Lower lobe of right lung (tissue), 2 donors: Measurements from ENCODE around the gene PKD2L2. TPM values are rescaled to one million over a fixed set of nuclear protein-coding genes. Genes with fewer than 3 reads are reported as not detected.
"Not testable (repeated sequence)": the region's sequence is repeated elsewhere in the genome, so short reads cannot be mapped to it uniquely, and the experiment has no call there.

Experiments
- ATAC-seq, 2 donors: fragments of 200-7000 bp; cut with Tn5 transposase; one replicate each; pipeline ENCODE4 v1.9.1; 2020 to 2022; ENCODE audit warnings: mild to moderate bottlenecking in 2 of 2, moderate library complexity in 2 of 2
- DNase-seq: peaks from one replicate; pipeline ENCODE4 v3.0.0-alpha.2; 2020
- H3K27ac ChIP-seq: fragments of 200-600 bp; one replicate; pipeline ENCODE4 v1.8.0; 2022
- H3K27me3 ChIP-seq: fragments of 200-600 bp; one replicate; pipeline ENCODE4 v1.8.0; 2022; ENCODE audit warnings: low read depth
- H3K36me3 ChIP-seq: fragments of 200-600 bp; one replicate; pipeline ENCODE4 v1.8.0; 2022; ENCODE audit warnings: mild to moderate bottlenecking
- H3K4me1 ChIP-seq: fragments of 200-600 bp; one replicate; pipeline ENCODE4 v1.8.0; 2022
- H3K4me3 ChIP-seq: fragments of 200-600 bp; one replicate; pipeline ENCODE4 v1.8.0; 2022; ENCODE audit warnings: mild to moderate bottlenecking
- H3K9me3 ChIP-seq: fragments of 200-600 bp; one replicate; pipeline ENCODE4 v1.8.0; 2022
- CTCF ChIP-seq: fragments of 200-600 bp; IDR thresholded peaks from one replicate; pipeline ENCODE4 v1.8.0; 2022; ENCODE audit warnings: antibody characterized with exemption, mild to moderate bottlenecking
- intact Hi-C: fragments of 100-400 bp; cut with DNase I; formaldehyde crosslinking; loops from one replicate; pipeline ENCODE4 v1.11.0; 2022
- total RNA-seq: library from RNA; stranded (reverse); fragmentation: NEBNext Ultra II Directional; extraction: Animal tissue kit (Norgen Biotek cat#: 25700); gene quantifications from one replicate; pipeline ENCODE4 v1.2.1, GENCODE V29; 2021
- donor health status: DM: no; HTN: yes; CAD: no; lungs with severe emphysema.

The PKD2L2 gene
- total RNA-seq, 1 donor from 2014 or later: not detected

- TF ChIP-seq CTCF: no peak
- Histone ChIP-seq H3K27ac (no peak overlapping the region), H3K9me3 (no peaks in the 10 kb centered on the region), H3K4me3 (no peak overlapping the region), H3K36me3 (peaks cover 37% of the 10 kb centered on the region), H3K4me1 (no peaks in the 10 kb centered on the region), H3K27me3 (no peaks in the 10 kb centered on the region)
- no peak for DNase-seq
- ATAC-seq: no peak
- intact Hi-C loops: no loop called here
Measured at GRCh38 chr5:137935190-137935589, 45.9 kb downstream of the PKD2L2 start.

- ATAC-seq: no peak
Measured at GRCh38 chr5:137935694-137936093, 46.4 kb downstream of the PKD2L2 start.

GRCh38 chr5:137937994-137938750, 48.9 kb downstream of the PKD2L2 start:
- ATAC-seq: no peak
- H3K27ac ChIP-seq: no peak overlapping the region
- H3K4me3 ChIP-seq: no peak overlapping the region
- no peaks in the 10 kb centered on the region for H3K4me1 ChIP-seq
- peaks cover 67% of the 10 kb centered on the region for H3K36me3 ChIP-seq
- no peaks in the 10 kb centered on the region for H3K27me3 ChIP-seq
- TF ChIP-seq CTCF: no peak
- DNase-seq: no peak
- intact Hi-C loops: no loop called here
- H3K9me3 ChIP-seq: no peaks in the 10 kb centered on the region

More at GRCh38 chr5:137935694-137936093, 46.4 kb downstream of the PKD2L2 start:
- Histone ChIP-seq H3K36me3 (peaks cover 42% of the 10 kb centered on the region), H3K27ac (no peak overlapping the region), H3K4me1 (no peaks in the 10 kb centered on the region), H3K4me3 (no peak overlapping the region), H3K9me3 (no peaks in the 10 kb centered on the region), H3K27me3 (no peaks in the 10 kb centered on the region)
- no peak for TF ChIP-seq CTCF
- intact Hi-C loops: no loop called here
- DNase-seq: no peak

- intact Hi-C loops: no loop called here
Measured at GRCh38 chr5:137938751-137939143, 49.5 kb downstream of the PKD2L2 start.

GRCh38 chr5:137939331-137939730, 50.1 kb downstream of the PKD2L2 start:
- Histone ChIP-seq H3K36me3 (peaks cover 79% of the 10 kb centered on the region), H3K9me3 (no peaks in the 10 kb centered on the region), H3K4me1 (no peaks in the 10 kb centered on the region), H3K27me3 (no peaks in the 10 kb centered on the region), H3K4me3 (no peak overlapping the region), H3K27ac (no peak overlapping the region)
- intact Hi-C loops: no loop called here
- DNase-seq (no peak), ATAC-seq (no peak)
- no peak for TF ChIP-seq CTCF

More at GRCh38 chr5:137938751-137939143, 49.5 kb downstream of the PKD2L2 start:
- Histone ChIP-seq H3K27me3 (no peaks in the 10 kb centered on the region), H3K27ac (no peak overlapping the region), H3K4me3 (no peak overlapping the region), H3K9me3 (no peaks in the 10 kb centered on the region), H3K36me3 (peaks cover 73% of the 10 kb centered on the region), H3K4me1 (no peaks in the 10 kb centered on the region)
- DNase-seq (no peak), ATAC-seq (no peak)
- TF ChIP-seq CTCF: no peak

- H3K27me3 ChIP-seq, H3K4me3 ChIP-seq, ATAC-seq, DNase-seq, H3K9me3 ChIP-seq, H3K4me1 ChIP-seq, intact Hi-C loops, H3K27ac ChIP-seq: not testable (repeated sequence)
- H3K36me3 ChIP-seq: peaks cover 99% of the 10 kb centered on the region
Measured at GRCh38 chr5:137944280-137944679, 55.0 kb downstream of the PKD2L2 start.
